Right atrium auricular region (tissue), 2 donors: ENCODE results near the gene DCAF6. TPM values are rescaled to one million over a fixed set of nuclear protein-coding genes. Genes with fewer than 3 reads are reported as not detected.
A peak's percentile ranks its signal among the peaks of the same experiment; 100 is the strongest.
"Not testable (repeated sequence)": the region's sequence is repeated elsewhere in the genome, so short reads cannot be mapped to it uniquely, and the experiment has no call there.

ENCODE experiments used
- DNase-seq: peaks from one replicate; pipeline ENCODE4 v3.0.0-alpha.2; 2019; ENCODE audit warnings: low spot score
- H3K27ac ChIP-seq, 2 donors: fragments of 200-600 bp; sonication (generic); 1 replicate in 1 of 2; 2 replicates in 1 of 2; pipeline ENCODE4 v1.5.1; 2016 to 2019
- H3K27me3 ChIP-seq, 2 donors: fragments of 200-600 bp; sonication (generic); one replicate each; pipeline versions ENCODE4 v1.5.1 to v1.6.0; 2017 to 2019
- H3K36me3 ChIP-seq: fragments of 200-600 bp; sonication (generic); one replicate; pipeline ENCODE4 v1.5.1; 2016
- H3K4me1 ChIP-seq, 2 donors: fragments of 200-600 bp; sonication (generic); one replicate each; pipeline versions ENCODE4 v1.5.1 to v1.6.0; 2017 to 2019
- H3K4me3 ChIP-seq, 2 donors: fragments of 200-600 bp; sonication (generic); 1 replicate in 1 of 2; 2 replicates in 1 of 2; pipeline ENCODE4 v1.5.1; 2017 to 2019; ENCODE audit warnings: mild to moderate bottlenecking in 1 of 2, moderate library complexity in 1 of 2
- H3K9me3 ChIP-seq, 2 donors: fragments of 200-600 bp; sonication (generic); one replicate each; pipeline ENCODE4 v1.5.1; 2019
- CTCF ChIP-seq, 2 donors: fragments of 200-600 bp; sonication (generic); IDR thresholded peaks; one replicate each; pipeline ENCODE4 v1.5.1; 2019; ENCODE audit warnings: antibody characterized with exemption in 2 of 2
- total RNA-seq, 2 donors: library from RNA; depleted of rRNA; stranded (reverse); fragments of >200 nt; gene quantifications; one replicate each; pipeline ENCODE4 v1.1.0, GENCODE V29; 2016

Gene DCAF6
- 100 to 1,000 TPM; 126 to 161 TPM for total RNA-seq

GRCh38 chr1:167936068-167936929 is at the start of gene DCAF6:
Gene DCAF6, plus strand, starts transcription at chr1:167936683. Its CDS starts 229 bp downstream, at chr1:167936912.
- no peak for TF ChIP-seq CTCF (IDR thresholded peaks at IDR 0.05)
- H3K4me1 ChIP-seq: peaks cover 0 to 25% of the 10 kb centered on the region in 2 donors

GRCh38 chr1:167887187-167887586 is 49.3 kb upstream of the DCAF6 start:
- H3K9me3 ChIP-seq, H3K4me1 ChIP-seq, H3K4me3 ChIP-seq, H3K36me3 ChIP-seq, H3K27ac ChIP-seq, DNase-seq, H3K27me3 ChIP-seq: not testable (repeated sequence)

More at GRCh38 chr1:167936068-167936929, at the start of gene DCAF6:
- peak; percentile 95 for DNase-seq
- Histone ChIP-seq H3K27ac (peak within 1 kb of the TSS; percentile 99 to 100), H3K9me3 (no peaks in the 10 kb centered on the region), H3K36me3 (no peaks in the 10 kb centered on the region), H3K27me3 (no peaks in the 10 kb centered on the region), H3K4me3 (peak within 1 kb of the TSS; percentile 86 to 100)

GRCh38 chr1:167890400-167890799 is 46.1 kb upstream of the DCAF6 start:
- Histone ChIP-seq H3K4me1 (no peaks in the 10 kb centered on the region), H3K27me3 (no peaks in the 10 kb centered on the region), H3K9me3 (no peaks in the 10 kb centered on the region), H3K4me3 (no peak overlapping the region), H3K36me3 (no peaks in the 10 kb centered on the region), H3K27ac (no peak overlapping the region)
- DNase-seq: no peak
- no peak for TF ChIP-seq CTCF (IDR thresholded peaks at IDR 0.05)

- Histone ChIP-seq H3K36me3 (no peaks in the 10 kb centered on the region), H3K27ac (no peak overlapping the region), H3K4me3 (no peak overlapping the region), H3K27me3 (no peaks in the 10 kb centered on the region), H3K4me1 (no peaks in the 10 kb centered on the region), H3K9me3 (no peaks in the 10 kb centered on the region)
- no peak for TF ChIP-seq CTCF (IDR thresholded peaks at IDR 0.05)
- DNase-seq: no peak
Observed at GRCh38 chr1:167893798-167894197, 42.7 kb upstream of the DCAF6 start.

- no peaks in the 10 kb centered on the region for H3K4me1 ChIP-seq
- H3K9me3 ChIP-seq: no peaks in the 10 kb centered on the region
- H3K4me3 ChIP-seq: no peak overlapping the region
- TF ChIP-seq CTCF (IDR thresholded peaks at IDR 0.05): no peak
- H3K27ac ChIP-seq: no peak overlapping the region
- no peak for DNase-seq
- no peaks in the 10 kb centered on the region for H3K27me3 ChIP-seq
- H3K36me3 ChIP-seq: no peaks in the 10 kb centered on the region
Observed at GRCh38 chr1:167898578-167899222, 37.8 kb upstream of the DCAF6 start.

- Histone ChIP-seq H3K36me3 (no peaks in the 10 kb centered on the region), H3K27me3 (no peaks in the 10 kb centered on the region), H3K27ac (no peak overlapping the region), H3K9me3 (no peaks in the 10 kb centered on the region), H3K4me3 (no peak overlapping the region), H3K4me1 (no peaks in the 10 kb centered on the region)
- no peak for DNase-seq
- no peak for TF ChIP-seq CTCF (IDR thresholded peaks at IDR 0.05)
Observed at GRCh38 chr1:167899253-167899681, 37.2 kb upstream of the DCAF6 start.
